Loucy (cell line): ENCODE results near the gene YTHDC2.

ENCODE experiments used
- H2AFZ ChIP-seq: fragments of 200-600 bp; sonication (generic); 2 replicates; pipeline ENCODE4 v1.6.0; 2016; ENCODE audit warnings: antibody characterized with exemption, mild to moderate bottlenecking, low read length, moderate library complexity
- H3F3A ChIP-seq: fragments of 200-600 bp; 2 replicates; pipeline ENCODE4 v1.6.0; 2016; ENCODE audit warnings: antibody characterized with exemption, low read depth, mild to moderate bottlenecking
- H3K27me3 ChIP-seq: fragments of 200-600 bp; sonication (generic); 2 replicates; pipeline ENCODE4 v1.6.1; 2014; ENCODE audit warnings: low read length, mild to moderate bottlenecking; ENCODE audit not compliant: insufficient read depth, poor library complexity, severe bottlenecking
- H3K36me3 ChIP-seq: fragments of 200-600 bp; sonication (generic); 2 replicates; pipeline ENCODE4 v1.6.1; 2016; ENCODE audit warnings: low read length; ENCODE audit not compliant: insufficient read depth
- H3K4me1 ChIP-seq: fragments of 200-600 bp; sonication (generic); 2 replicates; pipeline ENCODE4 v1.5.1; 2014; ENCODE audit warnings: low read length, mild to moderate bottlenecking; ENCODE audit not compliant: insufficient read depth, poor library complexity, severe bottlenecking
- H3K4me2 ChIP-seq: fragments of 200-600 bp; sonication (generic); 2 replicates; pipeline ENCODE4 v1.6.0; 2014; ENCODE audit warnings: antibody characterized with exemption, low read length, low read depth, mild to moderate bottlenecking; ENCODE audit not compliant: poor library complexity, severe bottlenecking
- H3K4me3 ChIP-seq: fragments of 200-600 bp; sonication (generic); 2 replicates; pipeline ENCODE4 v1.5.1; 2014; ENCODE audit warnings: low read length, mild to moderate bottlenecking, mixed read lengths; ENCODE audit not compliant: poor library complexity, severe bottlenecking
- H3K79me2 ChIP-seq: fragments of 200-600 bp; sonication (generic); 2 replicates; pipeline ENCODE4 v1.6.1; 2014; ENCODE audit warnings: low read length; ENCODE audit not compliant: insufficient read depth
- H3K9ac ChIP-seq: fragments of 200-600 bp; sonication (generic); 2 replicates; pipeline ENCODE4 v1.6.0; 2014; ENCODE audit warnings: mild to moderate bottlenecking, low read depth, low read length, moderate library complexity; ENCODE audit not compliant: poor library complexity, severe bottlenecking
- H3K9me2 ChIP-seq: fragments of 200-600 bp; sonication (generic); replicated peaks from 2 replicates; pipeline ENCODE4 v1.6.1; 2016; ENCODE audit warnings: low read depth, low read length, mixed read lengths
- H3K9me3 ChIP-seq: fragments of 200-600 bp; sonication (generic); 2 replicates; pipeline ENCODE4 v1.6.1; 2014; ENCODE audit warnings: mild to moderate bottlenecking, antibody characterized with exemption, low read length, low read depth; ENCODE audit not compliant: insufficient read depth
- H4K20me1 ChIP-seq: fragments of 200-600 bp; sonication (generic); 2 replicates; pipeline ENCODE4 v1.6.0; 2014; ENCODE audit warnings: antibody characterized with exemption, low read length, mild to moderate bottlenecking; ENCODE audit not compliant: insufficient read depth, poor library complexity, severe bottlenecking
- EZH2phosphoT487 ChIP-seq: fragments of 200-600 bp; IDR thresholded peaks from 2 replicates; pipeline ENCODE4 v1.6.1; 2018; ENCODE audit warnings: antibody characterized with exemption, mild to moderate bottlenecking, moderate library complexity, borderline replicate concordance
- TF ChIP-seq, protein P1 (sequence below): fragments of 200-600 bp; sonication (generic); conservative IDR thresholded peaks from 2 replicates; pipeline ENCODE4 v1.5.1; 2014; ENCODE audit warnings: mild to moderate bottlenecking, antibody characterized with exemption, low read length

YTHDC2 gene

GRCh38 chr5:113488645-113489184, 24.8 kb upstream of the YTHDC2 start:
- Histone ChIP-seq H3K9me2 (no peaks in the 10 kb centered on the region), H3K4me2 (no peak overlapping the region), H3K36me3 (no peaks in the 10 kb centered on the region), H3K4me1 (no peaks in the 10 kb centered on the region), H3K9me3 (peaks cover 7% of the 10 kb centered on the region; the same call in 1 of the 2 replicates), H2AFZ (no peak overlapping the region), H3K4me3 (no peak overlapping the region), H3F3A (no peaks in the 10 kb centered on the region), H3K27me3 (peaks cover 76% of the 10 kb centered on the region), H3K79me2 (no peaks in the 10 kb centered on the region), H4K20me1 (no peaks in the 10 kb centered on the region), H3K9ac (no peak overlapping the region)
- no peak for TF ChIP-seq EZH2phosphoT487
- TF ChIP-seq, protein P1, sequence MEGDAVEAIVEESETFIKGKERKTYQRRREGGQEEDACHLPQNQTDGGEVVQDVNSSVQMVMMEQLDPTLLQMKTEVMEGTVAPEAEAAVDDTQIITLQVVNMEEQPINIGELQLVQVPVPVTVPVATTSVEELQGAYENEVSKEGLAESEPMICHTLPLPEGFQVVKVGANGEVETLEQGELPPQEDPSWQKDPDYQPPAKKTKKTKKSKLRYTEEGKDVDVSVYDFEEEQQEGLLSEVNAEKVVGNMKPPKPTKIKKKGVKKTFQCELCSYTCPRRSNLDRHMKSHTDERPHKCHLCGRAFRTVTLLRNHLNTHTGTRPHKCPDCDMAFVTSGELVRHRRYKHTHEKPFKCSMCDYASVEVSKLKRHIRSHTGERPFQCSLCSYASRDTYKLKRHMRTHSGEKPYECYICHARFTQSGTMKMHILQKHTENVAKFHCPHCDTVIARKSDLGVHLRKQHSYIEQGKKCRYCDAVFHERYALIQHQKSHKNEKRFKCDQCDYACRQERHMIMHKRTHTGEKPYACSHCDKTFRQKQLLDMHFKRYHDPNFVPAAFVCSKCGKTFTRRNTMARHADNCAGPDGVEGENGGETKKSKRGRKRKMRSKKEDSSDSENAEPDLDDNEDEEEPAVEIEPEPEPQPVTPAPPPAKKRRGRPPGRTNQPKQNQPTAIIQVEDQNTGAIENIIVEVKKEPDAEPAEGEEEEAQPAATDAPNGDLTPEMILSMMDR = no peak

GRCh38 chr5:113489299-113489698, 24.2 kb upstream of the YTHDC2 start:
- Histone ChIP-seq H3K4me2 (no peak overlapping the region), H3K27me3 (peaks cover 79% of the 10 kb centered on the region), H3K79me2 (no peaks in the 10 kb centered on the region), H4K20me1 (no peaks in the 10 kb centered on the region), H2AFZ (no peak overlapping the region), H3K4me1 (no peaks in the 10 kb centered on the region), H3F3A (no peaks in the 10 kb centered on the region), H3K9ac (no peak overlapping the region), H3K9me3 (peaks cover 7% of the 10 kb centered on the region; the same call in 1 of the 2 replicates), H3K9me2 (no peaks in the 10 kb centered on the region), H3K4me3 (no peak overlapping the region), H3K36me3 (no peaks in the 10 kb centered on the region)
- TF ChIP-seq, protein P1 = no peak
- TF ChIP-seq EZH2phosphoT487 = no peak

- Histone ChIP-seq H3K9me2 (no peaks in the 10 kb centered on the region), H3K9ac (no peak overlapping the region), H4K20me1 (no peaks in the 10 kb centered on the region), H3K4me3 (no peak overlapping the region), H2AFZ (no peak overlapping the region), H3K36me3 (no peaks in the 10 kb centered on the region), H3K9me3 (peaks cover 7% of the 10 kb centered on the region; the same call in 1 of the 2 replicates), H3F3A (no peaks in the 10 kb centered on the region), H3K27me3 (peaks cover 75% of the 10 kb centered on the region), H3K4me2 (no peak overlapping the region), H3K4me1 (no peaks in the 10 kb centered on the region), H3K79me2 (no peaks in the 10 kb centered on the region)
- no peak for TF ChIP-seq EZH2phosphoT487
- TF ChIP-seq, protein P1 = no peak
Measured at GRCh38 chr5:113490317-113490716, 23.2 kb upstream of the YTHDC2 start.
